ENCODE results near the gene ADAM23. TPM values are rescaled to one million over a fixed set of nuclear protein-coding genes. Genes with fewer than 3 reads are reported as not detected.

The ADAM23 gene
- total and polyA plus RNA-seq, 2 donors from 2014 or later: 1.0 to 2.5 TPM

- no peak for TF ChIP-seq CTCF (IDR thresholded peaks at IDR 0.05; ENCODE audit: borderline replicate concordance, extremely low read depth, insufficient read depth)
- no peaks in the 10 kb centered on the region for H3K9me3 ChIP-seq (ENCODE audit: control insufficient read depth in 2 of 3, insufficient read depth in 1 of 3, low read length in 3 of 3)
- no peaks in the 10 kb centered on the region for H3K27me3 ChIP-seq (ENCODE audit: control insufficient read depth, insufficient read depth, low read length)
- DNase-seq (no peak), FAIRE-seq (no peak)
- no peaks in the 10 kb centered on the region for H3K36me3 ChIP-seq (ENCODE audit: control insufficient read depth in 2 of 3, insufficient read depth in 3 of 3, low read length in 3 of 3)
- no peaks in the 10 kb centered on the region for H3K4me1 ChIP-seq (ENCODE audit: control insufficient read depth in 2 of 3, insufficient read depth in 2 of 3, low read depth in 1 of 3, low read length in 3 of 3)
- H3K27ac ChIP-seq (ENCODE audit: low read depth in 2 of 2, low read length in 2 of 2): no peak overlapping the region
- intact Hi-C loops (cut with DNase I): no loop called here
- H3K4me3 ChIP-seq (ENCODE audit: low read length in 3 of 3): no peak overlapping the region
- H3K9ac ChIP-seq (ENCODE audit: low read length in 3 of 3): no peak overlapping the region
These were observed 168.4 kb downstream of the ADAM23 start for GRCh38 chr2:206611736-206612135.

- no peak overlapping the region for H3K9ac ChIP-seq (ENCODE audit: low read length in 3 of 3)
- intact Hi-C loops (cut with DNase I): no loop called here
- no peak overlapping the region for H3K27ac ChIP-seq (ENCODE audit: low read depth in 2 of 2, low read length in 2 of 2)
- no peak for FAIRE-seq
- DNase-seq: no peak
- no peak for TF ChIP-seq CTCF (IDR thresholded peaks at IDR 0.05; ENCODE audit: borderline replicate concordance, extremely low read depth, insufficient read depth)
- H3K27me3 ChIP-seq (ENCODE audit: control insufficient read depth, insufficient read depth, low read length): no peaks in the 10 kb centered on the region
- H3K9me3 ChIP-seq (ENCODE audit: control insufficient read depth in 2 of 3, insufficient read depth in 1 of 3, low read length in 3 of 3): no peaks in the 10 kb centered on the region
- H3K4me3 ChIP-seq (ENCODE audit: low read length in 3 of 3): no peak overlapping the region
- no peaks in the 10 kb centered on the region for H3K4me1 ChIP-seq (ENCODE audit: control insufficient read depth in 2 of 3, insufficient read depth in 2 of 3, low read depth in 1 of 3, low read length in 3 of 3)
- no peaks in the 10 kb centered on the region for H3K36me3 ChIP-seq (ENCODE audit: control insufficient read depth in 2 of 3, insufficient read depth in 3 of 3, low read length in 3 of 3)
These were observed 171.5 kb downstream of the ADAM23 start for GRCh38 chr2:206614811-206615210.

- Histone ChIP-seq H3K9ac (ENCODE audit: low read length in 3 of 3) (no peak overlapping the region), H3K9me3 (ENCODE audit: control insufficient read depth in 2 of 3, insufficient read depth in 1 of 3, low read length in 3 of 3) (no peaks in the 10 kb centered on the region), H3K36me3 (ENCODE audit: control insufficient read depth in 2 of 3, insufficient read depth in 3 of 3, low read length in 3 of 3) (no peaks in the 10 kb centered on the region), H3K27ac (ENCODE audit: low read depth in 2 of 2, low read length in 2 of 2) (no peak overlapping the region), H3K4me3 (ENCODE audit: low read length in 3 of 3) (no peak overlapping the region), H3K27me3 (ENCODE audit: control insufficient read depth, insufficient read depth, low read length) (no peaks in the 10 kb centered on the region), H3K4me1 (ENCODE audit: control insufficient read depth in 2 of 3, insufficient read depth in 2 of 3, low read depth in 1 of 3, low read length in 3 of 3) (no peaks in the 10 kb centered on the region)
- DNase-seq (no peak), FAIRE-seq (no peak)
- TF ChIP-seq CTCF (IDR thresholded peaks at IDR 0.05; ENCODE audit: borderline replicate concordance, extremely low read depth, insufficient read depth): no peak
- intact Hi-C loops (cut with DNase I): no loop called here
These were observed 172.2 kb downstream of the ADAM23 start for GRCh38 chr2:206615417-206616089.

GRCh38 chr2:206616151-206616550, 172.8 kb downstream of the ADAM23 start:
- Histone ChIP-seq H3K9ac (ENCODE audit: low read length in 3 of 3) (no peak overlapping the region), H3K4me3 (ENCODE audit: low read length in 3 of 3) (no peak overlapping the region), H3K27ac (ENCODE audit: low read depth in 2 of 2, low read length in 2 of 2) (no peak overlapping the region), H3K36me3 (ENCODE audit: control insufficient read depth in 2 of 3, insufficient read depth in 3 of 3, low read length in 3 of 3) (no peaks in the 10 kb centered on the region), H3K27me3 (ENCODE audit: control insufficient read depth, insufficient read depth, low read length) (no peaks in the 10 kb centered on the region), H3K4me1 (ENCODE audit: control insufficient read depth in 2 of 3, insufficient read depth in 2 of 3, low read depth in 1 of 3, low read length in 3 of 3) (no peaks in the 10 kb centered on the region), H3K9me3 (ENCODE audit: control insufficient read depth in 2 of 3, insufficient read depth in 1 of 3, low read length in 3 of 3) (no peaks in the 10 kb centered on the region)
- no peak for TF ChIP-seq CTCF (IDR thresholded peaks at IDR 0.05; ENCODE audit: borderline replicate concordance, extremely low read depth, insufficient read depth)
- intact Hi-C loops (cut with DNase I): no loop called here
- FAIRE-seq (no peak), DNase-seq (no peak)
